Cardiac fibroblast (primary cell): ENCODE data around the gene RHBDF1.
A peak's percentile ranks its signal among the peaks of the same experiment; 100 is the strongest.

Source experiments
- DNase-seq, 2 donors: peaks; one replicate each; pipeline versions ENCODE4 v3.0.0 to v3.0.0-alpha.2; 2010; ENCODE audit warnings: low read depth in 2 of 2
- H3K4me3 ChIP-seq, 2 donors: replicated peaks in 1 of 2; 1 replicate in 1 of 2; 2 replicates in 1 of 2; pipeline ENCODE4 v1.5.1; 2011; ENCODE audit warnings: low read depth in 2 of 2, low read length in 2 of 2, mild to moderate bottlenecking in 2 of 2, moderate library complexity in 1 of 2
- TF ChIP-seq, protein P1 (sequence below): IDR thresholded peaks from one replicate; pipeline ENCODE4 v1.5.1; 2011; ENCODE audit warnings: low read depth, mild to moderate bottlenecking, low read length, inconsistent platforms

RHBDF1 gene

GRCh38 chr16:77807-78443 lies 5.5 kb upstream of the RHBDF1 start, which contains the start of gene MPG:
Gene MPG (plus strand): TSS chr16:78225. CDS start chr16:78310, 85 bp downstream.
- TF ChIP-seq, protein P1, sequence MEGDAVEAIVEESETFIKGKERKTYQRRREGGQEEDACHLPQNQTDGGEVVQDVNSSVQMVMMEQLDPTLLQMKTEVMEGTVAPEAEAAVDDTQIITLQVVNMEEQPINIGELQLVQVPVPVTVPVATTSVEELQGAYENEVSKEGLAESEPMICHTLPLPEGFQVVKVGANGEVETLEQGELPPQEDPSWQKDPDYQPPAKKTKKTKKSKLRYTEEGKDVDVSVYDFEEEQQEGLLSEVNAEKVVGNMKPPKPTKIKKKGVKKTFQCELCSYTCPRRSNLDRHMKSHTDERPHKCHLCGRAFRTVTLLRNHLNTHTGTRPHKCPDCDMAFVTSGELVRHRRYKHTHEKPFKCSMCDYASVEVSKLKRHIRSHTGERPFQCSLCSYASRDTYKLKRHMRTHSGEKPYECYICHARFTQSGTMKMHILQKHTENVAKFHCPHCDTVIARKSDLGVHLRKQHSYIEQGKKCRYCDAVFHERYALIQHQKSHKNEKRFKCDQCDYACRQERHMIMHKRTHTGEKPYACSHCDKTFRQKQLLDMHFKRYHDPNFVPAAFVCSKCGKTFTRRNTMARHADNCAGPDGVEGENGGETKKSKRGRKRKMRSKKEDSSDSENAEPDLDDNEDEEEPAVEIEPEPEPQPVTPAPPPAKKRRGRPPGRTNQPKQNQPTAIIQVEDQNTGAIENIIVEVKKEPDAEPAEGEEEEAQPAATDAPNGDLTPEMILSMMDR, result no peak
- H3K4me3 ChIP-seq, result peak within 1 kb of the TSS; percentile 58 to 77
- DNase-seq, result peak; percentile 78 to 85

DNA sequence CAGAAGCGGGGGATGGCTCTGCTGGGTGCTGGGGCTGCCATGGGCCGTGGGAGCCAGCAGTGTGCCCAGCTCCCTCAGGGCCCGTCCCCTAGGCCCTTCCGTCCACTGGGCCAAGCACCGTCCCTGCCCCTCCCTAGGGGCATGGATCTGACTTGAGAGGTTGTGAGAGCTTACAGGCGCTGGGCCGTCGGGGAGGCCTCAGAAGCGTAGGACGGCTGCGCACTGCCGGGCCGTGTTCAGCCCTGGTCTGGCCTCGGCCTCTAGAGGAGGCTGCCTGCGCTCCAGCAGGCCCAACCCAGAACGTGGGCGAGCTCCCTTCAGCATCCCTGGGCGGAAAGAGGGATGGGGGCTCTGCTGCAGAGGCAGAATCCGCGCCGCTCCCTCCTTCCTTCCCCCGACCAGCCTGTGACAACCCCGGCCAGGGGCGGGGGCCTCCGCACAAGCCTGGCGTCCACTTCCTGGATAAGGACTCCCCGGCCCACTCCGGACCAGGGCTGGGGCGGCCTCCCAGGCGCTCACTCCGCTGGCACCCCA lies 4.9 kb upstream of the RHBDF1 start:
- DNase-seq, result peak; percentile 79 to 85
- TF ChIP-seq, protein P1, result no peak
- peak overlapping the region; percentile 33 to 77 for H3K4me3 ChIP-seq

DNA sequence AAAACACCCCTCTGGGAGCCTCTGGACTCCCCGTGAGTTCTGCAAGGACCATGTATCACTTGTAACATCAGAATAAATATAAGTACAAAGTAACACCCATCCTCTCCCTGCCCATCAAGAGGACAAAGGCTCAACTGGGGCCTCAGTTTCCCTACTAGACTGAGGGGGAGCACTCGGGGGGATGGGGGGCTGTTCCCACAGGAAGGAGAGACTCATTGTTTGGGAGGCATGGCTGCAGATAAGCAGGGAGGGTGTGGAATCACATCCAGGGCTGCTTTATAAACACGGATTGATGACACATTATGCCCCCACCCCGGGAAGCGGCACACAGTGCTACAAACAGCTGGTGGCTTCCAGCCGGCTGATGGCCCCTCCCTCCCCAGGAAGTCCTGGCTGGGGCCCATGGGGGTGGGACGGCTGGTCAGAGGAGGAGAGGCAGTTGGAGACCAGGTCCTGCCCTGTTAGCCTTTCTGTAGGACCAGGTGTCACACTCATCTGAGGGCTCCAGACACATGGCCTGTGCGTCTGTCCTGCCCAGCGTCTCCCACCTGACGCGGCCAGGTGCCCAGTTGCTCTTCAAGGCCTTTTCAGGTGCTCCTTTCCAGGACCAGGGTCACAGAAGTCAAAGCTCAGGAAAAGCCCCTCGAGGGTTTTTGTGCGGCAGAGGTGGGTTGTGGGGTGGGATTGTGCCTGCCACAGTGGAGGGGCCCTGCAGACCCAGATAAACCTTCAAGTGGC lies 4.3 kb upstream of the RHBDF1 start:
- TF ChIP-seq, protein P1, result no peak
- H3K4me3 ChIP-seq, result peak overlapping the region; percentile 33 to 77
- peak; percentile 82 to 91 for DNase-seq

GRCh38 chr16:75580-76501 lies 3.4 kb upstream of the RHBDF1 start:
- peak; percentile 88 to 93 for DNase-seq
- TF ChIP-seq, protein P1, result peak; percentile 42
- H3K4me3 ChIP-seq, result no peak overlapping the region

DNA sequence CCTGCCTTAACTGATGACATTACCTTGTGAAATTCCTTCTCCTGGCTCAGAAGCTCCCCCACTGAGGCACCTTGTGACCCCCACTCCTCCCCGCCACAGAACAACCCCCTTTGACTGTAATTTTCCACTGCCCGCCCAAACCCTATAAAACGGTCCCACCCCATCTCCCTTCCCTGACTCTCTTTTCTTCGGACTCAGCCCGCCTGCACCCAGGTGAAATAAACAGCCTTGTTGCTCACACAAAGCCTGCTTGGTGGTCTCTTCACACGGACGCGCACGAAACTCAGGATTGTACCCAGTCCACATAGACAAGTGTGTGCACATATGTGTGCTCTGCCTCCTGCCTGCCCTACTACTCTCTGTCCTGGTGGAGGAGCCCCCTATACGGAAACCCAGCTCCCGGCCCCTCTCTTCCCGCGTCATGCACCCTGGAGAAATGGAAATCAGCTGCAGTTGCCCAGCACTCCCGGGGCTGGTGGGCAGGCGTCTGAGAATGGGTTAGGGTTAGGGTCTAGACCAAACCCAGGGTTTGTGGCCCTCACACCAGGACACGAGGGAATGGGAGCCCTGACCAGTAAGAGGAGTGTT lies 2.4 kb upstream of the RHBDF1 start:
- TF ChIP-seq, protein P1, result no peak
- no peak for DNase-seq
- H3K4me3 ChIP-seq, result no peak overlapping the region
